MCF 10A (cell line): Measurements from ENCODE around the gene TMEM175. TPM values are rescaled to one million over a fixed set of nuclear protein-coding genes. Genes with fewer than 3 reads are reported as not detected.

Experiments used
- BruUV-seq: library from RNA; stranded (reverse); fragments of 400-500 nt; replicated peaks from 2 replicates; lab custom pipeline; 2021; lab: Mats Ljungman, UMichigan
- CTCF ChIA-PET: fragments of 300-600 bp; sonication (Branson Sonifier 250); formaldehyde crosslinking; extraction: SDS; loops from one replicate; lab custom pipeline; 2021; ENCODE audit warnings: antibody characterized with exemption, inconsistent platforms; lab: Yijun Ruan, JAX
- POLR2A ChIA-PET: fragments of 300-600, 350-650 bp; sonication (Branson Sonifier 250); formaldehyde crosslinking; extraction: SDS; loops from one replicate; lab custom pipeline; 2020; ENCODE audit warnings: antibody characterized with exemption, inconsistent platforms; lab: Yijun Ruan, JAX
- DNase-seq: peaks from one replicate; pipeline ENCODE4 v3.0.0-alpha.2; 2018; ENCODE audit not compliant: unreplicated experiment
- H3K27ac Mint-ChIP-seq: one replicate; pipeline ENCODE4 v1.8.0; 2022; ENCODE audit warnings: mild to moderate bottlenecking, low read depth, mixed read lengths; ENCODE audit not compliant: unreplicated experiment
- H3K27me3 Mint-ChIP-seq: one replicate; pipeline ENCODE4 v1.8.0; 2022; ENCODE audit warnings: mixed read lengths; ENCODE audit not compliant: insufficient read depth, unreplicated experiment
- H3K36me3 Mint-ChIP-seq: one replicate; pipeline ENCODE4 v1.8.0; 2022; ENCODE audit warnings: mild to moderate bottlenecking, moderate library complexity, mixed read lengths; ENCODE audit not compliant: insufficient read depth, unreplicated experiment
- H3K4me1 Mint-ChIP-seq: one replicate; pipeline ENCODE4 v1.8.0; 2022; ENCODE audit warnings: mixed read lengths; ENCODE audit not compliant: insufficient read depth, unreplicated experiment
- H3K4me3 Mint-ChIP-seq: one replicate; pipeline ENCODE4 v1.8.0; 2022; ENCODE audit warnings: mild to moderate bottlenecking, moderate library complexity, mixed read lengths; ENCODE audit not compliant: unreplicated experiment
- H3K9me3 Mint-ChIP-seq: one replicate; pipeline ENCODE4 v1.8.0; 2022; ENCODE audit warnings: mixed read lengths; ENCODE audit not compliant: unreplicated experiment
- intact Hi-C: fragments of 100-400 bp; cut with micrococcal nuclease; formaldehyde crosslinking; loops from 2 replicates; pipeline ENCODE4 v1.14.1; 2022
- total RNA-seq: library from RNA; stranded (reverse); gene quantifications from 2 replicates; pipeline ENCODE4 v1.2.3, GENCODE V29; 2022
- TF ChIP-seq, protein P1 (sequence below): fragments of 200-600 bp; IDR thresholded peaks from one replicate; pipeline ENCODE4 v1.8.0; 2022; ENCODE audit warnings: antibody characterized with exemption, mild to moderate bottlenecking; ENCODE audit not compliant: unreplicated experiment

Gene TMEM175
- total RNA-seq, 1 experiment from 2014 or later: 28.9 TPM

DNA sequence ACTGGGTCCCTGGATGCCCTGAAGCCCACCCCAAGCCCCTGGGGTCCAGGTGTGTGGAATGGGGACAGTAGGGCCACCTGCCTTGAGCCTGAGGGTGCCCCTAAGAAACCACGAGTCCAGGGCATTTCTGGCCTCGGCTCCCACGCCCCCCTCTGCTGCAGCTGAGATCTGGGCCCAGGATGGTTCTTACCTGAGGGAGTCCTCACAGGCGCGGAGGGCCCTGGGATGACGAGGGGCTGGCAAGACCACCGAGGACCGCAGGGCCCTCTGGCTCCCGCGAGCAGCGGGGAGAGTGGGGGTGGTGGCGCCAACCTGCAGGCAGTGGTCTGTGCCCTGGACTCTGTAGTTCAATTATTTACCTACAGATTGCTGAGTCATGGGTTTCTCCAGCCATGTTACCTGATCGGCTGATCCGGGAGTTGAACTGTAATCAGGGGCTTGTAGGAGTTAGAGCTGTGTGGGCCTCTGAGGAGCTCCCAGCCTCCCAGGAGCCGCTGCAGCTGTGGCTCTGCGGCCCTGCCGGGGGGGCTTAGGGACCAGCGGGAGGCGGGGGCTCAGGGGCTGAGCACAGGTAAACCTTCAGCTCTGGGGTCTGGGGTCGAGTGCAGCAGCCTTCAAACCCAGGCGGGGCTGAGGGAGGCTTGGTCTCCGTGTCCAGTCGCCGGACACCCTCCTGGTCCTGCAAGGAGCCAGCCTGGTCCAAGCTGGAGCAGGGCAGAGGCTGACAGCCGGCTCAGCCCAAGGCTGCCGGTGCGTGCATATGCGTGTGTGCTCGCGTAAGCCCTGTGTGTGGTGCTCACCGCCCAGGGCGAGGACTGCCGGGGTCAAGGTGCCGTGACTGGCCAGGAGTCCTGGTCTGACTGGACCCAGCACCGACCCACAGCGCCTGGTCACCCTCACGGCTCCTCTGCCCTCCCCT, 61.1 kb downstream of the TMEM175 start, which contains the start of gene SLC26A1:
Gene SLC26A1, minus strand, starts transcription at position 294 of the 919 bp plus-strand sequence. CDS start 1,701 bp downstream, outside the sequence.
- intact Hi-C loops: no loop called here
- ChIA-PET POLR2A (no interaction called here), CTCF (interaction anchor here (0.6 kb wide), 1 partner anchor 875 kb away, joined by 3 read pairs; no protein-coding TSS in a partner anchor)
- Mint-ChIP-seq H3K4me1 (no peaks in the 10 kb centered on the region), H3K27me3 (peaks cover 5% of the 10 kb centered on the region), H3K9me3 (no peaks in the 10 kb centered on the region), H3K4me3 (no peak within 1 kb of the TSS), H3K27ac (no peak within 1 kb of the TSS), H3K36me3 (peaks cover 4% of the 10 kb centered on the region)
- no TSS peak for BruUV-seq
- DNase-seq: no peak
- TF ChIP-seq, protein P1, sequence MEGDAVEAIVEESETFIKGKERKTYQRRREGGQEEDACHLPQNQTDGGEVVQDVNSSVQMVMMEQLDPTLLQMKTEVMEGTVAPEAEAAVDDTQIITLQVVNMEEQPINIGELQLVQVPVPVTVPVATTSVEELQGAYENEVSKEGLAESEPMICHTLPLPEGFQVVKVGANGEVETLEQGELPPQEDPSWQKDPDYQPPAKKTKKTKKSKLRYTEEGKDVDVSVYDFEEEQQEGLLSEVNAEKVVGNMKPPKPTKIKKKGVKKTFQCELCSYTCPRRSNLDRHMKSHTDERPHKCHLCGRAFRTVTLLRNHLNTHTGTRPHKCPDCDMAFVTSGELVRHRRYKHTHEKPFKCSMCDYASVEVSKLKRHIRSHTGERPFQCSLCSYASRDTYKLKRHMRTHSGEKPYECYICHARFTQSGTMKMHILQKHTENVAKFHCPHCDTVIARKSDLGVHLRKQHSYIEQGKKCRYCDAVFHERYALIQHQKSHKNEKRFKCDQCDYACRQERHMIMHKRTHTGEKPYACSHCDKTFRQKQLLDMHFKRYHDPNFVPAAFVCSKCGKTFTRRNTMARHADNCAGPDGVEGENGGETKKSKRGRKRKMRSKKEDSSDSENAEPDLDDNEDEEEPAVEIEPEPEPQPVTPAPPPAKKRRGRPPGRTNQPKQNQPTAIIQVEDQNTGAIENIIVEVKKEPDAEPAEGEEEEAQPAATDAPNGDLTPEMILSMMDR: no peak

DNA sequence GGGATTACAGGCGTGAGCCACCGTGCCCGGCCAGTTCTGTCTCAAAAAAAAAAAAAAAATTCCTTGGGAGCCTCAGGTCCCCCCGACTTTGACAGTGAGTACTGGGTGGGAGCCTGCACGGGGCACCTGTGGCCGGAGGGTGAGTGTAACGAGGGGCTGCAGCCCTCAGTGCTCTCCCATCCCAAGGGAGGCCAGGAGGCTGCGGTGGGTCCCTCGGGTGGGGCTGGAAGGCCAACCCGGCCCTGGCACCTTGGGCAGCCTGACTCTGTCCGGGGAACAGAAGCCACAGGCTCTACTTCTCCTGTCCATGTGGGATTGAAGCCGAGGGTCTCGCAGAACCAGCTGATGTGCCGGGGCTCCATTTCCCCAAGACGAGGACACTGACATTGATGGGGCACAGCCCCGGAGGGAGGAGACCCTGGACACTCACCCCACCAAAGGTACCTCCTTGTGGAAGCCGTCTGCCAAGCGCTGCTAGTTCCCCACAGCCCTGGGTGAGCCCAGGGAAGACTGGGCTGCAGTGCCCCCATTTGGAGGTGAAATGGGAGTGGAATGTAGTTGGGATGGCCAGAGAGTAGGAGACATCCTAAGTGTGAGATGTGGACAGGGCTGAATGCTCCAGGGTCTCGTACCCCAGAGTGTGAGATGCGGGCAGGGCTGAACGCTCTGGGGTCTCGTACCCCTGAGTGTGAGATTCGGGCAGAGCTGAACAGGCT, 63.2 kb downstream of the TMEM175 start:
- intact Hi-C loops: no loop called here
- no TSS peak for BruUV-seq
- Mint-ChIP-seq H3K27me3 (peaks cover 19% of the 10 kb centered on the region), H3K4me3 (no peak overlapping the region), H3K27ac (no peak overlapping the region), H3K9me3 (no peaks in the 10 kb centered on the region), H3K4me1 (no peaks in the 10 kb centered on the region), H3K36me3 (peaks cover 5% of the 10 kb centered on the region)
- ChIA-PET POLR2A (no interaction called here), CTCF (no interaction called here)
- DNase-seq: no peak
- TF ChIP-seq, protein P1: no peak

DNA sequence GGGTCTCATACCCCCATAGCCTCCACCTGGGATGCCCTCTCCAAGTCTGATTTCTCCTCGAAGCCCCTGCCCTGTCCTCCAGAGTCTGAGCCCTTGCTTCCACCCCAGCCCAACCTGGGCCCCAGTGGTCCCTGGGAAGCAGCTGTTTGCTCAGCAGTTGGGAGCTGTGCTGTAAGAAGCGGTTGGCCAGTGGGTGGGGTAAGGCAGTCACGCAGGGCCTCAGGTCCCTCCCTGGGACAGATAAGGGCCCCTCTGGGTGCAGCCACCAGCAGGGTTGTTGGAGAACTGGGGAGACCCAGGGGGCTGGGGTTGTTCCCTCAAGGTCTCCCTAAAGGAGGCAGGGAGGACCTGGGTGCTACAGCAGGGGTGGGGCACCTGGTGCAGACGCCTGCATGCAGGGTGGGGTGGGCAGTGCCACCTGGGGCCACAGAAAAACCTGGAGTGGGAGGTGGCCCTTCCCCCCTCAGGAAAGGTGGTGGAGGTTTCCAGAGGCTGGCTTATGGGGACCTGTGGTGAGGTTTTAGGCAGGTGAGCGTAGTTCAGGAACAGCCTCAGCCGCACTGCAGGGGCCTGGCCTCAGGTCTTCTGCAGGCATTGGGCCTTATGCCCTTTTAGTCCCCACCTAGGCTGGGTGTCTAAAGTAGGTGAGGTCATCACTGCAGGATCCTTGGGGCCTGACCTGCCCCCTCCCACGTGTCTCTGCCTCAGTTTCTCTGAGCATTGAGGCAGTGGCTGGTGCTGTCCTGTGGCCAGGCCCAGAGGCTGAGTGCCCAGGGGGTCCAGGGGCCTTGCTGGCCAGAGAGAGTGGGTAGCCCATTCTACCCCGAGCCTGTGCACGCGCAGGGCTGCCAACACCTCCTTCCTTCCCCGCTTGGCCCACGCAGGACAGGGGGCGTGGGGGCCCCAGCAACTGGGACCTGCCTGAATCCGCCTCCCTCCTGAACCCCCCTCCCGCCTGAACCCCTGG, 64.1 kb downstream of the TMEM175 start:
- no peak overlapping the region for H3K27ac Mint-ChIP-seq
- no peaks in the 10 kb centered on the region for H3K9me3 Mint-ChIP-seq

More for the DNA sequence above, 64.1 kb downstream of the TMEM175 start:
- POLR2A ChIA-PET: no interaction called here
- Mint-ChIP-seq H3K27me3 (peaks cover 19% of the 10 kb centered on the region), H3K36me3 (peaks cover 10% of the 10 kb centered on the region), H3K4me1 (no peaks in the 10 kb centered on the region), H3K4me3 (no peak overlapping the region)
- TF ChIP-seq, protein P1: no peak
- CTCF ChIA-PET: interaction anchor here (0.6 kb wide), 1 partner anchor 212 kb away, joined by 3 read pairs; no protein-coding TSS in a partner anchor
- no peak for DNase-seq
- no TSS peak for BruUV-seq
- intact Hi-C loops: no loop called here
